GM20000 (cell line): Measurements from ENCODE around the gene UBA7.
"Not testable (repeated sequence)": the region's sequence is repeated elsewhere in the genome, so short reads cannot be mapped to it uniquely, and the experiment has no call there.

ENCODE experiments used
- DNase-seq: peaks from one replicate; pipeline ENCODE4 v3.0.0; 2012; ENCODE audit warnings: low spot score
- CTCF ChIP-seq: IDR thresholded peaks from 2 replicates; pipeline ENCODE4 v1.5.1; 2012; ENCODE audit warnings: mild to moderate bottlenecking, control low read depth; ENCODE audit errors: extremely low read depth, missing control alignments

The UBA7 gene

GRCh38 chr3:49826016-49826415, 12.3 kb upstream of the UBA7 start:
- no peak for TF ChIP-seq CTCF
- DNase-seq, result no peak

GRCh38 chr3:49823131-49823530, 9.4 kb upstream of the UBA7 start:
- not testable (repeated sequence) for DNase-seq

- no peak for DNase-seq
- TF ChIP-seq CTCF, result no peak
Observed at GRCh38 chr3:49812916-49813496, 747 bp downstream of the UBA7 start.

- peak; percentile 34 for DNase-seq
- TF ChIP-seq CTCF, result no peak
Observed at GRCh38 chr3:49807431-49808114, 6.2 kb downstream of the UBA7 start.

- no peak for DNase-seq
- no peak for TF ChIP-seq CTCF
Observed at GRCh38 chr3:49806850-49807249, 6.9 kb downstream of the UBA7 start.

DNA sequence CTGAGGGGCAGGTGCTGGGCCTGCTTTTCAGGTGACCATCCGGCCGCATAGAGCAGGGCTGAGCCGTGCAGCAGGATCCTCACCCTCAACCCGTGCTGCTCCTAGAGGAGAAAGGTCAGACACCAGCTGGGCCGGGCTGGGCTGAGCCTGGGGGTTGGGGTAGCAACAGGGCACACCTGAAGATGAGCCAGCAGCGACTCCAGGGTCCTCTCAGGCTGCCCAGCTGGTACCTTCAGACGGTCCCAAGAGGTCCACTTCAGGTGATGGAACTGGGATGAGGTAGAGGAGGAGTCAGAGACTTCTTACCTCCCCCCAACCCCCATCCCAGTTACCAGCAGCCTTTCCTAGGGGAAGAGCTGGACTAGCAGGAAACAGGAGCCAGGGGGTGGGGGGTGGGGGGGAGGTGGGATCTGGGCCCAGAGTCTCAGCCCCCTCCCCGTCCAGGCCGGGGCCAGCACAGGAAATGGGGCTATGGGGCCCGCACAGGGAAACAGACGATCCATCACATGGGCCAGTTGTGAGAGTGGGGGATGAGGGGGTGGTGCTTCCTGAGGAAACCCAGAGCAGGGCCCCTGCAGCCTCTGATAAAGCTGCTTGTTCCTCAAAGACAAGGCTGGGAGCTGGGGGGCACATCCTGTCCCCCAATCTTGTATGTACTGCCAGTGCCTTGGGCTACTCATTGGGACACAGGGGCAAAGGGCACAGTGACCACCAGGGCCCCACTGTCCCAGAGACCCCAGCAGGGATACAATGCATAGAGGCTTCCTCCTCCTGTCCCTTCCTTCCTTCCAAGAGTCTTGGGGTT, 7.7 kb downstream of the UBA7 start:
- peak; percentile 64 for DNase-seq
- no peak for TF ChIP-seq CTCF

- peak; percentile 48 for DNase-seq
- no peak for TF ChIP-seq CTCF
Observed at GRCh38 chr3:49805367-49805782, 8.4 kb downstream of the UBA7 start.
